DLD1 (cell line): ENCODE measurements around the gene TIAM2.

ENCODE experiments used
- in situ Hi-C: cut with HindIII; loops from 2 replicates; pipeline ENCODE4 v1.10.0; 2017; ENCODE audit warnings: low sequenced_read_pairs

The TIAM2 gene

GRCh38 chr6:155122199-155122950, 127.3 kb downstream of the TIAM2 start:
- in situ Hi-C loops = no loop called here

GRCh38 chr6:155123520-155123919, 128.4 kb downstream of the TIAM2 start:
- in situ Hi-C loops = no loop called here

GRCh38 chr6:155125906-155126305, 130.8 kb downstream of the TIAM2 start:
- in situ Hi-C loops = no loop called here

- in situ Hi-C loops = no loop called here
Observed at GRCh38 chr6:155126727-155127439, 131.8 kb downstream of the TIAM2 start.

GRCh38 chr6:155128977-155129376, 133.9 kb downstream of the TIAM2 start:
- in situ Hi-C loops = no loop called here

- in situ Hi-C loops = no loop called here
Observed at GRCh38 chr6:155129744-155130143, 134.6 kb downstream of the TIAM2 start.

GRCh38 chr6:155130161-155130853, 135.2 kb downstream of the TIAM2 start:
- in situ Hi-C loops = no loop called here

GRCh38 chr6:155132617-155133016, 137.5 kb downstream of the TIAM2 start:
- in situ Hi-C loops = no loop called here

GRCh38 chr6:155141002-155141401, 145.9 kb downstream of the TIAM2 start:
- in situ Hi-C loops = no loop called here

- in situ Hi-C loops = no loop called here
Observed at GRCh38 chr6:155141512-155141911, 146.4 kb downstream of the TIAM2 start.

- in situ Hi-C loops = no loop called here
Observed at GRCh38 chr6:155142168-155143028, 147.3 kb downstream of the TIAM2 start.

GRCh38 chr6:155143029-155143577, 148.0 kb downstream of the TIAM2 start:
- in situ Hi-C loops = no loop called here

- in situ Hi-C loops = no loop called here
Observed at GRCh38 chr6:155143578-155144106, 148.5 kb downstream of the TIAM2 start.

GRCh38 chr6:155146205-155146604, 151.1 kb downstream of the TIAM2 start:
- in situ Hi-C loops = no loop called here

- in situ Hi-C loops = no loop called here
Observed at GRCh38 chr6:155147958-155148663, 153.0 kb downstream of the TIAM2 start.

- in situ Hi-C loops = no loop called here
Observed at GRCh38 chr6:155150967-155151671, 156.0 kb downstream of the TIAM2 start.

- in situ Hi-C loops = no loop called here
Observed at GRCh38 chr6:155152211-155153076, 157.3 kb downstream of the TIAM2 start.
